Measurements from ENCODE around the gene TNKS1BP1. TPM values are rescaled to one million over a fixed set of nuclear protein-coding genes. Genes with fewer than 3 reads are reported as not detected.

The TNKS1BP1 gene
- total RNA-seq, 4 donors from 2014 or later = 62.0 to 193 (median 85.7) TPM

DNA sequence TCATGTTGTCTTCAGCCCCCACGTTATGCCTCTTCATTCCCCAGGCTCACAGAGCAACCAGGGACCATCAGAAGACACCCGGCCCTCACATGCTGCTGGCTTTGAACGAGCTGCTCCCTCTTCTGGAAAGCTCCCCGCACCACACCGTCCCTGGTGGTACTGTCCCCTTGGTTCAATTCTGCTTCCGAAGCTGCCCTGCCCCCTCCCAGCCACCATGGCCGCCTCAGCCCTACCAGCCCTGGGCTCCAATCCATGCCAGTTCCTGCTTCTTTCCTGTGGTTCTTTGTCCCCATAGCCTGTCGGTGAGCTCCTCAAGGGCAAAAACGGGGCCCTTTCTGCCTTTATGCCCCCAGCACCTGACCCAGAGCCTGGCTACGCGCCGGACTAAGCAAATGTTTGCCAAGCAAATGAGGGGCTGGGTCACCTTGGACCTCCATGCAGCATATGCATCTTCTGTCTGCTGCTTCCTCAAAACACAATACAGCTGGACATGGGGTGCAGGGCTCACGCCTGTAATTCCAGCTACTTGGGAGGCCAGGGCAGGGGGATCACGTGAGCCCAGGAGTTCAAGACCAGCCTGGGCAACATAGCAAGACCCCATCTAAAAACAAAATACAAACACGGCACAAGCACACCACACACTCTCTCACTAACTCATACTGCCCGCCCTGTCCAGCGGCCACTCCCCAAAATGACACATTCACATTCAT, 21.3 kb downstream of the TNKS1BP1 start:
- TF ChIP-seq, protein P1, sequence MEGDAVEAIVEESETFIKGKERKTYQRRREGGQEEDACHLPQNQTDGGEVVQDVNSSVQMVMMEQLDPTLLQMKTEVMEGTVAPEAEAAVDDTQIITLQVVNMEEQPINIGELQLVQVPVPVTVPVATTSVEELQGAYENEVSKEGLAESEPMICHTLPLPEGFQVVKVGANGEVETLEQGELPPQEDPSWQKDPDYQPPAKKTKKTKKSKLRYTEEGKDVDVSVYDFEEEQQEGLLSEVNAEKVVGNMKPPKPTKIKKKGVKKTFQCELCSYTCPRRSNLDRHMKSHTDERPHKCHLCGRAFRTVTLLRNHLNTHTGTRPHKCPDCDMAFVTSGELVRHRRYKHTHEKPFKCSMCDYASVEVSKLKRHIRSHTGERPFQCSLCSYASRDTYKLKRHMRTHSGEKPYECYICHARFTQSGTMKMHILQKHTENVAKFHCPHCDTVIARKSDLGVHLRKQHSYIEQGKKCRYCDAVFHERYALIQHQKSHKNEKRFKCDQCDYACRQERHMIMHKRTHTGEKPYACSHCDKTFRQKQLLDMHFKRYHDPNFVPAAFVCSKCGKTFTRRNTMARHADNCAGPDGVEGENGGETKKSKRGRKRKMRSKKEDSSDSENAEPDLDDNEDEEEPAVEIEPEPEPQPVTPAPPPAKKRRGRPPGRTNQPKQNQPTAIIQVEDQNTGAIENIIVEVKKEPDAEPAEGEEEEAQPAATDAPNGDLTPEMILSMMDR (IDR thresholded peaks at IDR 0.05; ENCODE audit: low read depth) = no peak

GRCh38 chr11:57302489-57302888, 22.3 kb downstream of the TNKS1BP1 start:
- TF ChIP-seq, protein P1 (IDR thresholded peaks at IDR 0.05; ENCODE audit: low read depth) = no peak

GRCh38 chr11:57301711-57302423, 22.9 kb downstream of the TNKS1BP1 start:
- TF ChIP-seq, protein P1 (IDR thresholded peaks at IDR 0.05; ENCODE audit: low read depth) = no peak

DNA sequence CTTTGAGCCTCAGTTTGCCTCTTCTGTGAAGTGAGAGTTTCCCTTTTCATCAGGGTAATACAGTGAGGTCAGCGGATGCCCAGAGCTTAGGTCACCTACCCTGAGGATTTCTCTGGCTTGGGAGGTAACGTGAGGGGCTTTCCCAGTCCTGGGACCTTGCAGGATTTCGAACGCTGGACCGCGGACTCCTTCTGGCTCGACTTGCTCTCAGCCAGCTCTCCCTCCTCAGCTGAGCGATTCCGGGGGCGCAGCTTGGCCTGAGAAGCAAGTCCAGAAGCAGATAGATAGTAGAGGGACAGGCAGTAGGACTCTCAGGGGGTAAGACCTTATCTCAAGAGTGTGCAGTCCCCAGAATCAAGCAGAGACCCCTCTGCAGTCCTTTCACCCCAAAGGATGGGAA, 24.0 kb downstream of the TNKS1BP1 start:
- TF ChIP-seq, protein P1 (IDR thresholded peaks at IDR 0.05; ENCODE audit: low read depth) = no peak

GRCh38 chr11:57299150-57299737, 25.5 kb downstream of the TNKS1BP1 start:
- TF ChIP-seq, protein P1 (IDR thresholded peaks at IDR 0.05; ENCODE audit: low read depth) = no peak

- TF ChIP-seq, protein P1 (IDR thresholded peaks at IDR 0.05; ENCODE audit: low read depth) = no peak
Measured at GRCh38 chr11:57297221-57297620, 27.5 kb downstream of the TNKS1BP1 start.

Measured in subcutaneous adipose tissue (tissue), 4 donors.